Measurements from ENCODE around the gene NEB.
"Not testable (repeated sequence)": the region's sequence is repeated elsewhere in the genome, so short reads cannot be mapped to it uniquely, and the experiment has no call there.

The NEB gene

DNA sequence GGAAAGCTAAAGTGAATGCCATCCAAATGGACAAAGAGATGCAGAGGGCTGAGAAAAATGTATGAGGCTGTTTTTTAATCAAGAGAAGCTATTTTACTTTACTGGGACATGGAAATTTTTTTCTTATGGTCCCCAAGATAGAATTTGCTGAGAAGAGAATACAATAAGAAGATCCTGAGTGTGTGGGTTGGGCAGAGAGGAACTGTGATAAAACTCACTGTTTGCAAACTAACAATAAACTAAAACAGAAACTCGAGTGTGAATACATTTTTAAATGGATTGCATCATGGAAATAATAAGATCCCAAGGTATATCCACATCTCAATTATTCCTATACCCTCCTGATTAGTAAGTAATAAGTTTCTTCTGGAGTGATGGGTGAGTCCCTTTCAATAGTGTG, 4.4 kb downstream of the NEB start:
- no peak for TF ChIP-seq POLR2A (IDR thresholded peaks at IDR 0.05; ENCODE audit: low read depth, low read length)
- FAIRE-seq = no peak
- DNase-seq (ENCODE audit: insufficient read length, low spot score) = no peak

- FAIRE-seq = no peak
- TF ChIP-seq POLR2A (IDR thresholded peaks at IDR 0.05; ENCODE audit: low read depth, low read length) = no peak
- DNase-seq (ENCODE audit: insufficient read length, low spot score) = no peak
These were observed 4.9 kb downstream of the NEB start for GRCh38 chr2:151729415-151729811.

DNA sequence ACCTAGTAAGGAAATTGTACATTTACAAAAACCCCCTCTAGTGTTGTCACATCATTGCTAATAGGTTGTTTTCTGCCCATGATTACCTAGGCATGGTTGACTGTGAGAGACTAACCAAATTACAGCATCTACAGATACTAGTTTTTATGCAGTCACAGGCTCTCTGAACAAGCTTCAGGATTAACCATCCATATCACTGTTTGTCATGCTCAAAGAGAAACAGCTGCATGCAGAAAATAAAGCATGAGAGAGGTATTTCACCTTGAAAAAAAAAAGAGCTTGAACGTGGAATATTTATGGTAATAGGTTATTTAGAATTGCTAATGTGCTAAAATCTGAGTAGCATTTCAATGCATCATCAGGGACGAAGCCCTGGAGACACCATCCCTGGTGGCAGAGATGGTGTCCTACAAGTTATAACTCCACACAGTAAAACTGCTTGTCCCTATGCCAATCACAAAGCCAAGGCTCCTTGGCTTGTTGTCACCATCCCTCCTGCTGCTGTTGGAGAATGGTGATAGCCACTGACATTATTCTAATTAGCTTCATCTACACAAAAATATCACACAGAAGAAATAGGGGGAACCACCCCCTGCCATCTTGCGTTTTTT, 5.4 kb downstream of the NEB start:
- TF ChIP-seq POLR2A (IDR thresholded peaks at IDR 0.05; ENCODE audit: low read depth, low read length) = no peak
- no peak for DNase-seq (ENCODE audit: insufficient read length, low spot score)

DNA sequence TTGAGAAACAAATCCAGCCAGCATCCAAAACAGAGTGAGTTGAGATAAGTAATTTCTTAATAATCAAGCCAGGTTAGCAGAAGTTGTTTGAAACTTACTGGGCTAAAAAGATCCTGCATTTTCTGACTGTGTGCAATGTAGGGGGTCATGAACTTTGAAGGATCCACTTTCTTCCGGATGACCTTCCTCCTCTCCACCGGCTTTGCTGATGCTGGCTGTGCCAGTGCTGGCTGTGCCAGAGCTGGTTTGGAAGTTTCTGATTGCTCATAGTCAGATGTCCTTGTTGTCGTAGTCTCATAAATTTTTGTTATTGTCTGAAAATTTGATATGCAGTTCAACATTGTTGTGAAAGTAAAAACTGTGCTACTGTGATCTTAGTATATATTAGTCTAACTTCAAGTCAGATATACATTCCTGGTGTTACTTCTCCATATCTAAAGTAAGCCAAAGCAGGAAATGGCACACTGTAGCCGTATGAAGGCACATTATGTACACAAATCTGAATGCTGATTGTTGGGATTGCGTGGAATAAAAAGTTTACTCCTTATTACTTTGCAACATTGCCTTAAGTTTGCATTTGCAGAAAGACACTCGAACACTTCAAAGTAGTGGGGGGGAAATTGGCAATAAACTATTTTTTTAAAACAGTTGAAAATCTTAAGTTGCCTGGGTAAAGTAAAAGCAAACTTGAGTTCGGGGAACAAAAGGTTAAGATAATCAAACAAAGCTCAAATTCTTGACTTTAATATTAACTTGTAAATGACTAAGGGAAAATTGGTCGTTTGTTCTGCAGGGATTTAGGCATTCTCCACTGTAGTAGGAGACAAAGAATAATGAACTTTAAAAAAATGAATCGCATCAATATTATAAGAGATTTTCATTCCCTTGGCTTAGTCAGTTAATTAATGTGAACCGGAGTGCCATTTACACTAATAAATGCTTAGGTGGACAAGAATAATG, 6.4 kb downstream of the NEB start:
- TF ChIP-seq POLR2A (IDR thresholded peaks at IDR 0.05; ENCODE audit: low read depth, low read length) = no peak
- DNase-seq (ENCODE audit: insufficient read length, low spot score) (no peak), FAIRE-seq (no peak)

More for the DNA sequence above, 5.4 kb downstream of the NEB start:
- FAIRE-seq = no peak

GRCh38 chr2:151721161-151721560, 13.1 kb downstream of the NEB start:
- no peak for DNase-seq (ENCODE audit: insufficient read length, low spot score)
- no peak for TF ChIP-seq POLR2A (IDR thresholded peaks at IDR 0.05; ENCODE audit: low read depth, low read length)
- no peak for FAIRE-seq

DNA sequence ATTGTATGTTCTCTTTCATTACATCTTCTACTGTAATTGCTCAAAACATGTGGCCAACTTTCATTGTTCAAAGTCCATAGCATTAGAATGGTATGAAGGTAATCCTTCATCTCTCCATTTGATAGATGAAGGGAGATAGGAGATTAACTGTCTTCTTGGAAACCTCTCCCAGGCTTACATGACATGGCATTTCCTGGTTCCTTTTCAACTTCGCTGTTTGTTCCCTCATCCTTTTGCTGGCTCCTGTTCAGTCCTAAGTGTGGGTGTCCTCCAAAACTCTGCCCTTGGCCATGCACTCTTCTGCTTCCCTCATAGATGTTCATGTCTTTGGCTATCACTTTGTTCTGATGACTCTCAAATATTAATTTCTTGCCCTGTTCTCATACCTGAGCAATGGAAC, 13.8 kb downstream of the NEB start:
- FAIRE-seq (no peak), DNase-seq (ENCODE audit: insufficient read length, low spot score) (no peak)
- no peak for TF ChIP-seq POLR2A (IDR thresholded peaks at IDR 0.05; ENCODE audit: low read depth, low read length)

GRCh38 chr2:151718796-151719195, 15.5 kb downstream of the NEB start:
- FAIRE-seq (no peak), DNase-seq (ENCODE audit: insufficient read length, low spot score) (no peak)
- TF ChIP-seq POLR2A (IDR thresholded peaks at IDR 0.05; ENCODE audit: low read depth, low read length) = no peak

DNA sequence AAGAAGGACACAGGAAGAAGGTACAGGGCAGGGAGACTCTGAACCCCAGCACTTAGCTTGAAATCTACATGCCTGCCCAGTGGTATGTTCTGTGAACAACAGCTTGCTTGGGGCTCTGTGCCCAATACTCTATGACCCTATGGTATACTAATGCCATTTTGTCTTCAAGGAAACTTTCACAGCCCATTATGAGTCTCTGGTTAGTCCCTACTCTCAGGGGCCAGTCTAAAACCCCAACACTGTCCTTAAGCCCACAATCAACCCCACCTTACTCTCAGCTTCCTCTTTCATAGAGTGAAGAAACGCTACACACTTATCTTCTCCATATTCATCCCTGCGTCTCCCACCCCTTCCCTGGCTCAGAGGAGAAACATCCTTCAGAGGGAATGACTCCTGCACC, 16.0 kb downstream of the NEB start:
- TF ChIP-seq POLR2A (IDR thresholded peaks at IDR 0.05; ENCODE audit: low read depth, low read length) = no peak
- FAIRE-seq (no peak), DNase-seq (ENCODE audit: insufficient read length, low spot score) (no peak)

DNA sequence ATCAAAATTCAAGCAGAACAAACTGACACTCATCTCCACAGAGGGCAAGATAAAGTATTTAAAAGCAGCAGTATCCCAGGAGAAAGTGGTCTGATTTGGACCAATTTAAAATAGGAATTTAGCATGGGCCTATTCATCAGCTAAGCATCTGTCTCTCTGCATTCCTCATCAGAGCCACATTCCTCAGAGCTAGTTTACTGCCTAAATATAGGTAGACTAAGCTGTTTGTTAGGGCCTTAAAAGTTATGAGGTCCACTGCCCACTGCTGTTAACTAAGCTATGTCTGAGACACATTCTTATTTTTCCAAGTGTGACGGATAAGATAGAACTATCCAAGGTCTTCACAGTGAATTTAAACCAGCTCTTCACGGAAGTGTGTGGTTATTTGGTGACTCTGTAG, 17.6 kb downstream of the NEB start:
- no peak for DNase-seq (ENCODE audit: insufficient read length, low spot score)
- FAIRE-seq = no peak
- TF ChIP-seq POLR2A (IDR thresholded peaks at IDR 0.05; ENCODE audit: low read depth, low read length) = no peak

DNA sequence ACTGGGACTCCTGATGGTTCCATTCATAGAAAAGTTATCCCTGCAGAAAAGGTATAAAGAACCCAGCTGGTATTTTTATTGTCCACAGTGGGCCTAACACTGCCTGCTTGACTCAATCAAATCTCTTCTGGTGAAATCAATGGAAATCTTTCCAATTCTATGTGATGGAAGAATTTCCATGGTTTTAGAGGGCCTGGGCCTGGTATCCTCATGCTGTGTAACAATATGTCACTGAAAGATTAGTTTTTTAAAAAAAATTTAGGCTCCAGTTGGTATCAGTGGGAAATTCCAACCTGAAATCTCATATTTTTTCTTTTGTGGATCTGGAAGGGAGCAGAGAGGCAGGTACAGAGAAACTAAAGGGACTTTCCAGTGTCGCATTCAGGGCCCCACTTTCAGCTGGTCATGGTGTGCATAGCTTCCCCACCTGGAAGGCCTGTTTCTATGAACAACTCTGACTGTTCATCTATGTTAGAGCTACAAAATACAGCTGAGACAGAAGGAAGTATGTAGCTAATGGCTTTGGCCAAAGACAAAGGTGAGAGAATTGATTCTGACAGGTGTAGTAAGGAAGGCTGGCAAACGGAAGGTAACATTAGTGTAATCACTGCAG, 20.9 kb downstream of the NEB start:
- no peak for FAIRE-seq
- no peak for DNase-seq (ENCODE audit: insufficient read length, low spot score)
- TF ChIP-seq POLR2A (IDR thresholded peaks at IDR 0.05; ENCODE audit: low read depth, low read length) = no peak

GRCh38 chr2:151711025-151711424, 23.3 kb downstream of the NEB start:
- FAIRE-seq (no peak), DNase-seq (ENCODE audit: insufficient read length, low spot score) (no peak)
- TF ChIP-seq POLR2A (IDR thresholded peaks at IDR 0.05; ENCODE audit: low read depth, low read length) = no peak

GRCh38 chr2:151708788-151709187, 25.5 kb downstream of the NEB start:
- no peak for TF ChIP-seq POLR2A (IDR thresholded peaks at IDR 0.05; ENCODE audit: low read depth, low read length)
- DNase-seq (ENCODE audit: insufficient read length, low spot score) (no peak), FAIRE-seq (no peak)

DNA sequence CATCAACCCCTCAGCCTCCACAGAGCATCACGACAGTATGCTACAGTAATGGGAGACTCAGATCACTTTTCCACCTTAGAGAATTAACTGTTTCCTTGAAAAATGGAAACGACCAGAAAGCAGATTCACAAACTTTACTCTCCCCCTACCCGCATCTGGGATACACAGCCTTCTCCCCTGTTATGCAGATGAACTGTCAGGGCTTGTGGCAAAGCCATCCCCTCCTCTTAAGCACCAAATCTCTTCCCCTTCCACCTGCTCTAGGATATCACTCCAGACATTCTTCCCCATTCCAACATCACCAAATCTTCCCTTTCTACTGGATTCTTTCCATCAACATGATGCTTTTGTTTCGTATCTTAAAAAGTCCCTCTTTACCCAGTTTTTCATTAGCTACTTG, 26.4 kb downstream of the NEB start:
- no peak for FAIRE-seq

DNA sequence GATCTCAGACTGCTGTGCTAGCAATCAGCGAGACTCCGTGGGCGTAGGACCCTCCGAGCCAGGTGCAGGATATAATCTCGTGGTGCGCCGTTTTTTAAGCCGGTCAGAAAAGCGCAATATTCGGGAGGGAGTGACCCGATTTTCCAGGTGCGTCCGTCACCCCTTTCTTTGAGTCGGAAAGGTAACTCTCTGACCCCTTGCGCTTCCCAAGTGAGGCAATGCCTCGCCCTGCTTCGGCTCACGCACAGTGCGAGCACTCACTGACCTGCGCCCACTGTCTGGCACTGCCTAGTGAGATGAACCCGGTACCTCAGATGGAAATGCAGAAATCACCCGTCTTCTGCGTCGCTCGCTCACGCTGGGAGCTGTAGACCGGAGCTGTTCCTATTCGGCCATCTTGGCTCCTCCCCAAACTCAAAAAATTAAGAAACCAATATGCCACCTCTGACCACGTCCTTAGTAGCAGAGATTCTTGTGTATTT, 29.8 kb downstream of the NEB start:
- not testable (repeated sequence) for FAIRE-seq; DNase-seq (ENCODE audit: insufficient read length, low spot score)

More for the DNA sequence above, 26.4 kb downstream of the NEB start:
- no peak for DNase-seq (ENCODE audit: insufficient read length, low spot score)
- TF ChIP-seq POLR2A (IDR thresholded peaks at IDR 0.05; ENCODE audit: low read depth, low read length) = no peak

- FAIRE-seq; DNase-seq (ENCODE audit: insufficient read length, low spot score): not testable (repeated sequence)
These were observed 36.1 kb downstream of the NEB start for GRCh38 chr2:151698134-151698533.

Measured in H54 (cell line).